ENCODE data around the gene FTO. TPM values are rescaled to one million over a fixed set of nuclear protein-coding genes. Genes with fewer than 3 reads are reported as not detected.

The FTO gene
- total and polyA plus RNA-seq, 2 of the 8 experiments (the other 6 are each of a cell fraction or from before 2014, with no cell fraction given), result 34.5 to 59.8 TPM

DNA sequence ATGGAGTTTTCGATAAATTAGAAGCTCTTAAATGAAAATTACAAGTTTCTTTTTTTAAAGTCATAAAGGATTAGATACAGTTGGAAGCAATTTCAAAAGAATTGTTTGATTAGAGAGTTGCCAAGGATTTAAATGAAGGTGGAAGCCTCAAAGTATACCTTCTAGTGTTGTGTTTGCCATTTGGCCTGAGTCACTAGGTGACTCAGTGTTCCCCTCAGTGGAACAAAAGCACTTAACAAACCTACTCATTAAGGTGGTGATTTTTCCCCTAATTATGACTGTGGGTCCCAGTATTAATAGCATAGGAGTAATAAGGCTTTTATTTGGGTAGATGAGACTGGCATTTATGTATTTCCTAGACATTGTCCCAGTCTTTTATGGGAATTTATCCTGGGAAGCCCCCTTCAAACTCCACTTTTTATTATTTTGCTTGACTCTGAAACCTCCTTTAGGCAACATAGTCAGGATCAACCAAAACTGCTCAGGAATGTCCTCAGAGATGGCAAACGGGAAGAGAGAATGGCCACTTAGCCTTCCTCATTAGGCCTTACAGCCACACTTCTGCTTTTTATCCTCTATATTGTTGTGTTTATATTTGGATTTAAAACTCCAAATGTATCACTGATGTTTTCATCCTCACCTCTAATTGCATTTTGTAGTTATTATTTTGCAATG lies 161.0 kb downstream of the FTO start:
- ChIA-PET CTCF (ENCODE audit: partially characterized antibody) (no interaction called here), POLR2A (ENCODE audit: partially characterized antibody) (no interaction called here)
- Histone ChIP-seq H3K27me3 (replicated peaks in 1 of 4; ENCODE audit: control insufficient read depth in 3 of 4, extremely low read depth in 1 of 4, insufficient read depth in 3 of 4, low read length in 3 of 4) (no peaks in the 10 kb centered on the region), H3K9ac (replicated peaks in 1 of 4; ENCODE audit: extremely low read depth in 1 of 4, low read depth in 3 of 4, low read length in 3 of 4) (no peak overlapping the region), H3K4me1 (replicated peaks in 1 of 4; ENCODE audit: control insufficient read depth in 3 of 4, insufficient read depth in 4 of 4, low read length in 3 of 4) (peaks cover 0 to 9% (median 3%) of the 10 kb centered on the region in 4 experiments; a peak in 3 of 7 replicates), H4K91ac (replicated peaks; ENCODE audit: insufficient read length, low read length) (no peak overlapping the region), H2BK12ac (ENCODE audit: low read depth, low read length) (no peak overlapping the region; the same call in 1 of the 2 replicates), H2BK5ac (ENCODE audit: low read depth, low read length) (peak overlapping the region; percentile 56; the same call in 1 of the 2 replicates), H3K27ac (ENCODE audit: low read depth, low read length) (no peak overlapping the region), H2BK15ac (ENCODE audit: low read length) (no peak overlapping the region), H3K79me2 (ENCODE audit: control insufficient read depth in 1 of 2, insufficient read depth in 2 of 2, low read length in 2 of 2) (no peaks in the 10 kb centered on the region), H3K14ac (ENCODE audit: insufficient read length) (no peak overlapping the region), H3K23ac (ENCODE audit: insufficient read length) (no peak overlapping the region), H4K5ac (ENCODE audit: insufficient read length, low read depth, low read length) (no peak overlapping the region), H3K56ac (replicated peaks; ENCODE audit: insufficient read length, low read depth, low read length) (no peak overlapping the region), H2BK20ac (ENCODE audit: low read length) (no peak overlapping the region), H3K4me2 (ENCODE audit: insufficient read depth in 1 of 2, low read depth in 2 of 2, low read length in 2 of 2) (no peak overlapping the region), H3K23me2 (ENCODE audit: low read depth, low read length) (no peaks in the 10 kb centered on the region), H2AK5ac (ENCODE audit: low read depth, low read length) (no peak overlapping the region), H3K18ac (ENCODE audit: extremely low read depth, low read length) (no peak overlapping the region), H4K8ac (ENCODE audit: extremely low read depth, insufficient read depth, low read length) (no peak overlapping the region), H2AFZ (ENCODE audit: low read length) (no peak overlapping the region), H3K4ac (replicated peaks; ENCODE audit: insufficient read length, low read depth, low read length) (no peak overlapping the region), H3K9me3 (ENCODE audit: insufficient read depth in 2 of 2, low read depth in 1 of 2, low read length in 1 of 2) (no peaks in the 10 kb centered on the region), H2BK120ac (replicated peaks; ENCODE audit: low read depth, low read length) (no peak overlapping the region), H3K36me3 (ENCODE audit: control insufficient read depth in 2 of 4, insufficient read depth in 4 of 4, low read length in 3 of 4) (no peaks in the 10 kb centered on the region), H4K20me1 (replicated peaks in 1 of 2; ENCODE audit: control insufficient read depth in 1 of 2, insufficient read depth in 2 of 2, low read length in 2 of 2) (no peaks in the 10 kb centered on the region), H3K79me1 (ENCODE audit: low read depth, low read length) (no peaks in the 10 kb centered on the region), H3K4me3 (ENCODE audit: extremely low read depth in 1 of 4, insufficient read depth in 2 of 4, low read depth in 3 of 4, low read length in 4 of 4) (no peak overlapping the region; a peak in 1 of 8 replicates)
- FAIRE-seq, result no peak
- no peak for DNase-seq (ENCODE audit: low read depth in 1 of 2, low spot score in 2 of 2)
- TF ChIP-seq BACH1 (IDR thresholded peaks at IDR 0.05; ENCODE audit: low read length) (peak; percentile 81), SP1 (IDR thresholded peaks at IDR 0.05; ENCODE audit: low read depth, low read length) (no peak), MAFK (IDR thresholded peaks at IDR 0.05; ENCODE audit: low read depth, low read length) (peak; percentile 37; the same call in 1 of the 2 replicates)
- WGBS, 2 experiments (ENCODE audit: extremely low coverage in 1 of 2, insufficient coverage in 1 of 2, insufficient read length in 1 of 2, insufficient replicate concordance in 2 of 2, low coverage in 1 of 2, low lambda C conversion rate in 2 of 2, missing lambda C conversion rate in 1 of 2), result 92% methylated on average over 2 of the region's 2 CpGs; no CpG with 5 or more reads in 1 of the 2 experiments

Measured in H1 (cell line).